ENCODE measurements around the gene ACKR4. TPM values are rescaled to one million over a fixed set of nuclear protein-coding genes. Genes with fewer than 3 reads are reported as not detected.
A peak's percentile ranks its signal among the peaks of the same experiment; 100 is the strongest.

ACKR4 gene
- total RNA-seq, 1 experiment from 2014 or later = not detected

DNA sequence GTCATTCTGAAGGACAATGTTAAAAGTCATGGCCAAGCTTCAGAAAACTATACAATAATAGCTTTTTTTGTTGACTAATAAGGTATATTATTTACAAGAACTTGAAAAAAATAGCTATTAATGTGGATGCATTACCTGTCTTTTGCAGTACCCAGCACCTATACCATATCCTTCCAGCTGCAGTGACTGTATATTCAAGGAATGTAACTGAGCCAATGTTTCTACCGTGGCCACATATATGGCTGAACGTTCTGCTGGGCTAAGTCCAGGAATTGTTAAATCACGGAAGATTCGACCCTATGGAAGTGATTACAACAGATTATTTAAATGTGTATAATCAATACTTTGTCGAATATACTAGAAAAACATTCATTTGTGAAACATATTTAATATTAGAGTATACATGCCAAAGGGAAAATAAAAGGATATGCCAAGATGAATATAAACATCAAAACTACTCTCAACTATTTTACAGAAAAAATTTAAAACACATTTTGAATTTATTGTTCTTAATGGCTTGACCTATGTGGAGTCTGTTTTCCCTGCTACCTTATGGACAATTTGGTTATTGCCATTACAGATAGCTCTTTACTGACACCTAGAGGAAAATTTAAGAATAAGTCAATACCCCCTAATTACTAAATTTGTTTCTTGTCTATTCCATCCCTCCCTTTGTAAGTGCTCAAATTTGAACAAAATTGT is 44.9 kb downstream of the ACKR4 start:
- no peak overlapping the region for H3K4me3 Mint-ChIP-seq (ENCODE audit: unreplicated experiment)
- CTCF ChIA-PET = interaction anchor here (1.8 to 2.1 kb wide), 3 partner anchors 17 to 108 kb away, joined by 6 to 14 read pairs (median 8); no protein-coding TSS in a partner anchor
- Histone ChIP-seq H3K36me3 (ENCODE audit: control insufficient read depth, insufficient read depth, low read length) (no peaks in the 10 kb centered on the region), H3K27me3 (replicated peaks; ENCODE audit: control insufficient read depth, insufficient read depth, low read length) (no peaks in the 10 kb centered on the region), H3K9me3 (no peaks in the 10 kb centered on the region), H3K4me3 (ENCODE audit: low read depth, low read length) (no peak overlapping the region), H3K4me1 (no peaks in the 10 kb centered on the region; the same call in 1 of the 2 replicates)
- H3K4me1 Mint-ChIP-seq (ENCODE audit: low read depth, unreplicated experiment) = no peaks in the 10 kb centered on the region
- H3K9me3 Mint-ChIP-seq (ENCODE audit: unreplicated experiment) = no peaks in the 10 kb centered on the region
- peaks cover 12% of the 10 kb centered on the region for H3K36me3 Mint-ChIP-seq (ENCODE audit: insufficient read depth, unreplicated experiment)
- DNase-seq = no peak
- H3K27ac Mint-ChIP-seq (ENCODE audit: unreplicated experiment) = no peak overlapping the region
- POLR2A ChIA-PET = no interaction called here
- TF ChIP-seq, protein P1, sequence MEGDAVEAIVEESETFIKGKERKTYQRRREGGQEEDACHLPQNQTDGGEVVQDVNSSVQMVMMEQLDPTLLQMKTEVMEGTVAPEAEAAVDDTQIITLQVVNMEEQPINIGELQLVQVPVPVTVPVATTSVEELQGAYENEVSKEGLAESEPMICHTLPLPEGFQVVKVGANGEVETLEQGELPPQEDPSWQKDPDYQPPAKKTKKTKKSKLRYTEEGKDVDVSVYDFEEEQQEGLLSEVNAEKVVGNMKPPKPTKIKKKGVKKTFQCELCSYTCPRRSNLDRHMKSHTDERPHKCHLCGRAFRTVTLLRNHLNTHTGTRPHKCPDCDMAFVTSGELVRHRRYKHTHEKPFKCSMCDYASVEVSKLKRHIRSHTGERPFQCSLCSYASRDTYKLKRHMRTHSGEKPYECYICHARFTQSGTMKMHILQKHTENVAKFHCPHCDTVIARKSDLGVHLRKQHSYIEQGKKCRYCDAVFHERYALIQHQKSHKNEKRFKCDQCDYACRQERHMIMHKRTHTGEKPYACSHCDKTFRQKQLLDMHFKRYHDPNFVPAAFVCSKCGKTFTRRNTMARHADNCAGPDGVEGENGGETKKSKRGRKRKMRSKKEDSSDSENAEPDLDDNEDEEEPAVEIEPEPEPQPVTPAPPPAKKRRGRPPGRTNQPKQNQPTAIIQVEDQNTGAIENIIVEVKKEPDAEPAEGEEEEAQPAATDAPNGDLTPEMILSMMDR (IDR thresholded peaks at IDR 0.05; ENCODE audit: insufficient read depth in 1 of 2, low read depth in 1 of 2, low read length in 1 of 2, severe bottlenecking in 1 of 2, unreplicated experiment in 1 of 2) = peak; percentile 57 to 71
- no TSS peak for BruUV-seq (replicated peaks)
- H3K27me3 Mint-ChIP-seq (ENCODE audit: insufficient read depth, unreplicated experiment) = no peaks in the 10 kb centered on the region
- intact Hi-C loops (cut with micrococcal nuclease; ENCODE audit: unreplicated experiment) = loop anchor here (1.0 kb wide), 2 partner anchors 106 to 290 kb away; no protein-coding TSS in a partner anchor

DNA sequence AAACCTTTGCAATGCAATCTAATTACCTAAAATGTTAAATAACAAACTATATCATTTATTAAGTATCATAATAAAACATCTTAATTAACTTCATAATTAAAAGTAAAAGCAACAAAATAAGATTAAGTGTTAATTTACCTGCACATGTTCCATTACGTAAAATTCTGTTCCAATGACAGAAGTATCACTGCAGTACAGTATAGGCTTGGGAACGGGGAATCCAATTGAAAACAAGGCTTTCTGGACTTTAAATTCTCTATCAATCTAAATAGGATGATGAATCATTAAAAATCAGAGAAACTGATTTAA is 45.4 kb downstream of the ACKR4 start:
- no peaks in the 10 kb centered on the region for H3K9me3 ChIP-seq
- POLR2A ChIA-PET = no interaction called here
- intact Hi-C loops (cut with micrococcal nuclease; ENCODE audit: unreplicated experiment) = loop anchor here (1.0 kb wide), 2 partner anchors 106 to 290 kb away; no protein-coding TSS in a partner anchor
- CTCF ChIA-PET = interaction anchor here (1.0 to 2.1 kb wide), 4 partner anchors 11 to 109 kb away, joined by 3 to 14 read pairs (median 7); no protein-coding TSS in a partner anchor
- no peaks in the 10 kb centered on the region for H3K4me1 Mint-ChIP-seq (ENCODE audit: low read depth, unreplicated experiment)
- no peaks in the 10 kb centered on the region for H3K36me3 ChIP-seq (ENCODE audit: control insufficient read depth, insufficient read depth, low read length)
- no peaks in the 10 kb centered on the region for H3K27me3 ChIP-seq (replicated peaks; ENCODE audit: control insufficient read depth, insufficient read depth, low read length)
- no peaks in the 10 kb centered on the region for H3K27me3 Mint-ChIP-seq (ENCODE audit: insufficient read depth, unreplicated experiment)
- no peaks in the 10 kb centered on the region for H3K9me3 Mint-ChIP-seq (ENCODE audit: unreplicated experiment)
- H3K27ac Mint-ChIP-seq (ENCODE audit: unreplicated experiment) = no peak overlapping the region
- H3K4me3 ChIP-seq (ENCODE audit: low read depth, low read length) = no peak overlapping the region
- no peak for DNase-seq
- TF ChIP-seq, protein P1 (IDR thresholded peaks at IDR 0.05; ENCODE audit: insufficient read depth in 1 of 2, low read depth in 1 of 2, low read length in 1 of 2, severe bottlenecking in 1 of 2, unreplicated experiment in 1 of 2) = no peak
- H3K4me1 ChIP-seq = no peaks in the 10 kb centered on the region; the same call in 1 of the 2 replicates
- H3K4me3 Mint-ChIP-seq (ENCODE audit: unreplicated experiment) = no peak overlapping the region
- BruUV-seq (replicated peaks) = no TSS peak
- H3K36me3 Mint-ChIP-seq (ENCODE audit: insufficient read depth, unreplicated experiment) = peaks cover 12% of the 10 kb centered on the region

DNA sequence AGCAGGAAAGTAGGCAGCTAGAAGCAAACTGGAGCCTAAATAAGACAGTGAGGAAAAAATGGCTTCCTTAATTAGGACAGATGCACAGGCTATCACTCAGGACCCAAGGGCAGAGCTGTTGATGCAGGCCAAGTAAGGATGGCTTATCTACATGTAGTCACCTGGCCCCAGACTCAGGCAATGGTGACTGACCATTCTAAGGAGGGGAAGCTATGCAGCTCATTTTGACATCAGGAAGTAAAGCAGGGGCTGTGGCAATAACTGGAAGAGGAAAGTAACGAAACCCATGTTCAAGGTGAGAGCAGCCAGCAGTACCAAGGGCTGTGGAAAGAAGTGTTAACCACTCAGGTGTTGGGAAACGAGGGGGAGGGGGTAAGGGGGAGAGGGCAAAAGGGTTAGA is 46.3 kb downstream of the ACKR4 start:
- BruUV-seq (replicated peaks) = no TSS peak
- intact Hi-C loops (cut with micrococcal nuclease; ENCODE audit: unreplicated experiment) = no loop called here
- H3K27ac Mint-ChIP-seq (ENCODE audit: unreplicated experiment) = no peak overlapping the region
- Histone ChIP-seq H3K27me3 (replicated peaks; ENCODE audit: control insufficient read depth, insufficient read depth, low read length) (no peaks in the 10 kb centered on the region), H3K9me3 (no peaks in the 10 kb centered on the region), H3K36me3 (ENCODE audit: control insufficient read depth, insufficient read depth, low read length) (no peaks in the 10 kb centered on the region), H3K4me1 (no peaks in the 10 kb centered on the region; the same call in 1 of the 2 replicates), H3K4me3 (ENCODE audit: low read depth, low read length) (no peak overlapping the region)
- no peak for DNase-seq
- POLR2A ChIA-PET = no interaction called here
- no peak overlapping the region for H3K4me3 Mint-ChIP-seq (ENCODE audit: unreplicated experiment)
- CTCF ChIA-PET = interaction anchor here (1.0 to 2.1 kb wide), 4 partner anchors 10 to 109 kb away, joined by 3 to 14 read pairs (median 7); no protein-coding TSS in a partner anchor
- H3K36me3 Mint-ChIP-seq (ENCODE audit: insufficient read depth, unreplicated experiment) = peaks cover 12% of the 10 kb centered on the region
- no peaks in the 10 kb centered on the region for H3K4me1 Mint-ChIP-seq (ENCODE audit: low read depth, unreplicated experiment)
- H3K9me3 Mint-ChIP-seq (ENCODE audit: unreplicated experiment) = no peaks in the 10 kb centered on the region
- no peaks in the 10 kb centered on the region for H3K27me3 Mint-ChIP-seq (ENCODE audit: insufficient read depth, unreplicated experiment)
- TF ChIP-seq, protein P1 (IDR thresholded peaks at IDR 0.05; ENCODE audit: insufficient read depth in 1 of 2, low read depth in 1 of 2, low read length in 1 of 2, severe bottlenecking in 1 of 2, unreplicated experiment in 1 of 2) = no peak
